DMS 273 treated with DMSO at 0.1 percent for 48 hours (cell line): Measurements from ENCODE around the gene SOX1.

Experiments
- DNase-seq: peaks from one replicate; lab custom pipeline; 2025; lab: John Stamatoyannopoulos, UW

Gene SOX1

DNA sequence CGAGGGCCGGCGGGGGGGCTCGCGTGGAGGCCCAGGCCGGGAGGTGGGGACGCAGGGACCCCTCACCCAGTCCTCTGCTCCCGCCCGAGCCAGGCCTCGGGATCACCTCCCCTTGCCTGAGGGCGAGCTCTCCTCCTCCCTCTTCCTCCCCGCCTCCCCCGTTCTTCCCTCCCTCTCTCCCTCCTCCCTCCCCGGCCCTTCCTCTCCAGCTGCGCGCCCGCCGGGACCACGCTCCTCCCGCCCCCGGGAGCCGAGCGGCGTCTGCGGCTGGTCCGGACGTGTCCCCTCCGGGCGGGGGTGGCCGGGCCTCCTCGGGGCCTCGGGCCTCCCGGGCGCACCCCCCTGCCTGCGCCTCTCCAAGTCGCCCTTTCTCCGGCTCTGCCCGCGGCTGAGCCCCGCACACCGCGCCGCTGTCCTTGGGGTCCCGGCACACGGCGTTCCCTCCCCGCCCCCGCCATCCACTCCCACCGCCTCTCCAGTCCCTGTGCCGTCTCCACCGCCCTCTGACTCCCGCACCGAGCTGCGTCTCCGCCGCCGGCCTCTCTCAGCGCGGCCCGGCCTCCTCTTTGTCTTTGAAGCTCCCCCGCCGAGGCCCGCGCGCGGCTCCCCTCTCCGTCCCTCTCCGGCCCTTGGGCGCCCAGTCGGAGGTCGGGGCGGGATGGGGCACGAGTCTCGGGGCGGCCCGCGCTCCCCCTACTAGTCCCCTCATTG lies 5.7 kb downstream of the SOX1 start:
- no peak for DNase-seq

DNA sequence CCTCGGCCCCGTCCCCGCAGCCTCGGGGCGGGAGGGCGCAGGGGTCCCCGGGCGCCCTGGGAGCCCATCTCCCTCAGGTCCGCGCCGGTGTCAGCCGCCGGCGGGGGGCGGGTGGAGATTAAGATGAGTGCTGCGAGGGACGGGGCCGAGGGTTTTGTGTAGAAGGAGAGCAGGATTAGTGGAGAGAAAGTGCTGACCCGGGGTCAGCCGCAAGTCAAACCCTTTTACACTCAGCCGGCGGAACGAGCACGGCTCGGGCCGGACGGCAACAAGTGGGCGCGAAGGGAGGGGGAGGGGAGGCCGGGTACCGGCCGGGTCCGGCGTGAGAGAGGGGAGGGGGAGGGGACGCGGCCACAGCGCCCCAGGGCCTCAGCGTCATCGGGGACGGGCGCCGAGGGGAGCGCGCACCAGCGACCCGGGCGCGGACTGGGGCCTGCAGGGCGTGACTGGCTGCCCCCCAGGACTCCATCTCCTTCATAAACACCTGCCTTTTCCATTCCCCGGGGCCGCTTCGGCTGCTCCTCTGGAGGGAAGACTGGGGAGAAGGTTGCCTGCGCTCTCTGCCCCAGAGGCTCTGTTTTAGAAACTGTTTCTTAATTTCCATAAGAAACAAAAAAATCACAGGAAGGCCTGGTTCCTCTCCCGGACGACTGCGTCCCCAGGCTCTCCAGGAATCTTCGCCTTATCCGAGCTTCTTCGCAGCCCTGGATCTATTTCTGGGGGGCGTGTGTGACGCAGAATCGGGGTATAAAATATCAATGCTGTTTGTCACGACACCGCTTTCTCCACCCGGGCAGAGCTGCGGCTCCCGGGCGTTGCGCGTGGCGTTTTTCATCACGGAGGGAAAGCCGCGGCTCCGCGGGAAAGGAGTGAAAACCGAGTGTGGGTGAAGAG lies 6.5 kb downstream of the SOX1 start:
- DNase-seq = no peak

- no peak for DNase-seq
Observed at GRCh38 chr13:112074139-112074865, 7.4 kb downstream of the SOX1 start.

- DNase-seq = no peak
Observed at GRCh38 chr13:112077729-112078128, 10.8 kb downstream of the SOX1 start.

DNA sequence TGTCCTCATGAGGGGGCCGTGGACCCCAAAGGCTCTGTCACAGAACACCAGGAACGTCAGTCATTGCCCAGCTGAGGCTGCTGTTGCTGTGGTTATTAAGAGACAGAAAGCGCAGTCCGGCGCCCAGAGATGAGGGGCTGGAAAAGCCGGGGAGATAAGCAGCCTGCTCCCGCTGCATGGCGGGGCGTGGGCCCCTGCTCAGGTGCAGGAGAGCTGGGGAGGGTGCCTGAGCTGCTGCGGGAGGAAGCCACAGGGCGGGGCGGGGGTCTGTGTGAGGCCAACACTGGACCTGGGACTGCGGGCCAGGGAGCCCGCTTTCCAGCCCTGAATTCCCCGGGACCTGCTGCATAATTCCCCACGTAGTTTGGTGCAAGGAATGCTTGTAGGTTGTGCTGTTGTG lies 11.3 kb downstream of the SOX1 start:
- DNase-seq = no peak

DNA sequence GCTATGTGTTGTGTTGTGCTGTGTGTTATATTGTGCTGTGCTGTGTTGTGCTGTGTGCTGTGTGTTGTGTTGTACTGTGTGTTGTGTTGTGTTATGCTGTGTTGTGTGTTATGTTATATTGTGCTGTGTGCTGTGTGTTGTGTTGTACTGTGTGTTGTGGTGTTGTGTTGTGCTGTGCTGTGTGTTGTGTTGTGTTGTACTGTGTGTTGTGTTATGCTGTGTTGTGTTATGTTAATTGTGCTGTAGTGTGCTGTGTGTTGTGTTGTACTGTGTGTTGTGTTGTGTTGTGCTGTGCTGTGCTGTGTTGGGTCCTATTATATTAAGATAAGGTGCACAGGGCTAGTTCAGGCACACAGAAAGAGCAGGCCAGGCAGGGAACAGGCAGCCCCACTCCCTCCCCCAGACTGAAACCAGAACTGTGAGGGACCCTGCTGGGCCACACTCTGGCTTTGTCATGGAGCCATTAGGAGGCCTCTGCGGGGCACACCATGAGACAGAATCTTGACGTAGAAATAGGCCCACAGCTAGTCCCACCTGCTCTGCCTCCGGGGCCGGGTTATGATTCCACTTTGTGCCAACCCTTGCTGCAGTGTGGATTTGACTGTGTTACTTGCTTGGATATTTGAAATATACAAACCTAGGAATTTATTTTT lies 12.1 kb downstream of the SOX1 start:
- DNase-seq = no peak

- no peak for DNase-seq
Observed at GRCh38 chr13:112079696-112080095, 12.7 kb downstream of the SOX1 start.

DNA sequence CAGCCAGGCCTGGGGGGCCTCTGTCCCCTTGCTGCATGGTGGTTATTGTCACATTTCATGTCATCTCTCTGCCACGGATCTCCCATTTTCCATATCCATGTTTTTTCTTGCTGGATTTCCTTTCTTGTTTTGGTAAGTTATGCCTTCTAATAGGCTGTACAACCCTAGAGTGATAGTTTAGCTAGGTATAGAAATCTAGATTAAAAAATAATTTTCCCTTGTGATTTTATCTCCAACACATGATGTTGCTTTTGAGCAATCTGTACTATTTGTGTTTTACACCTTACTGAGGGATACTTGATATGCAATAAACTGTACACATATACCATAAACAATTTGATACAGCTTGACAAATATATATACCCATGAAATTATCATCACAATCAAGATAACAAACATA lies 17.0 kb downstream of the SOX1 start:
- DNase-seq = no peak

GRCh38 chr13:112092453-112092852 lies 25.5 kb downstream of the SOX1 start:
- DNase-seq = no peak

DNA sequence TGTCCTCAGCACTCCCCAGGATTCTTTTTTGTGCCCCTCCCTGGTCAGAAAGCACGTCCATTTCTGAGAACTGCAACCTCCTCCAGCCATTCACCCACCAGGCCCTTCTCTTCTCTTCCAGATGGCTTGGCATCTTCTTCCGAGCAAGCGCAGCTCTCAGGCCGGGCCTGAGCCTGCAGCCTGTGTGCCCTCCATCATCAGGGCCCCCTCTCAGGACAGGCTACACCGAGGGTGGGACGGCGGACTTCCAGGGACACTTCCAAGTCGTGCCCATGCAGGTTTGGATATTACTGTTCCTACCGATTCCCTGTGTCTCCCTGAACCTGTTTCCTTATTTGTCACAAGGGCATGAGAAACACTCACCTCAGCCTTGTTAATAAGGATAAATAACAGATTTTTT lies 28.4 kb downstream of the SOX1 start:
- no peak for DNase-seq

DNA sequence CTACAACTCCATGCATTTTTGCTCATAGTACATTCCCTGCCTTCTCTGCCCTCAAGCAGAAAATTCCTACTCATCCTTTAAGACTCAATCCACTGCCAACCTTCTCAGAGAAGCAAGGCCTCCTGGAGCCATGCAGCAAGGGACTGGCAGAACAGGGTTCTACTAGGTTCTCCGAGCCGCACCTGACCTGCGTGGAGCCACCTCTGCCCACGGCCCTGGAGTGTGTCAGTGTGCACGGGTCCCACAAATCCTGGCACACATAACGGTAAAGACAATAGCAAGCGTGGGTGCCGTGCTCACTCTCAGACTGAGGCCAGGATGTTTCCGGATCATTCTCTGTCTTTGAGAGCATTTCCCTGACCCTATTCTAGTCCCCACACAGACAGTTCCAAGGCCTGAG lies 30.0 kb downstream of the SOX1 start:
- no peak for DNase-seq

DNA sequence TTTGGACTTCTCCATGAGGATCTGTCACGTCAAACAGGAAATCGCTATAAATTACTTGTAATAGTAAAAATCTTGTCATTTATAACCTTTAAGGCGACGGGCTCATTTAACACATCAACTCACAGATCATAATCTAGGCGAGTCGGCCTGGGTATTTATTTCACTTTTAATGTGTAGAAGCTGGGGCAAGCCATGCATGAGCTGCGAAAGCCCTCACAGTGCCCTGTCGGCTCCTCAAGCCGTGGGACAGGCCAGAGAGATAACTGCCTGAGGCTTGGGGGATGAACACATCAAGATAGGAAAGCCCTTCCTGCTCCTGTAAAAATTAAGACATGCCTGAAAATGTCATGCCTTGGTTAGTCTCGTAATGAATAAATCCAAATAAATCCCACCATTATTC lies 30.8 kb downstream of the SOX1 start:
- DNase-seq = no peak

GRCh38 chr13:112098699-112099098 lies 31.8 kb downstream of the SOX1 start:
- no peak for DNase-seq

- no peak for DNase-seq
Observed at GRCh38 chr13:112101360-112101930, 34.5 kb downstream of the SOX1 start.

GRCh38 chr13:112102243-112102642 lies 35.3 kb downstream of the SOX1 start:
- DNase-seq = no peak

- DNase-seq = no peak
Observed at GRCh38 chr13:112103260-112103838, 36.4 kb downstream of the SOX1 start.

DNA sequence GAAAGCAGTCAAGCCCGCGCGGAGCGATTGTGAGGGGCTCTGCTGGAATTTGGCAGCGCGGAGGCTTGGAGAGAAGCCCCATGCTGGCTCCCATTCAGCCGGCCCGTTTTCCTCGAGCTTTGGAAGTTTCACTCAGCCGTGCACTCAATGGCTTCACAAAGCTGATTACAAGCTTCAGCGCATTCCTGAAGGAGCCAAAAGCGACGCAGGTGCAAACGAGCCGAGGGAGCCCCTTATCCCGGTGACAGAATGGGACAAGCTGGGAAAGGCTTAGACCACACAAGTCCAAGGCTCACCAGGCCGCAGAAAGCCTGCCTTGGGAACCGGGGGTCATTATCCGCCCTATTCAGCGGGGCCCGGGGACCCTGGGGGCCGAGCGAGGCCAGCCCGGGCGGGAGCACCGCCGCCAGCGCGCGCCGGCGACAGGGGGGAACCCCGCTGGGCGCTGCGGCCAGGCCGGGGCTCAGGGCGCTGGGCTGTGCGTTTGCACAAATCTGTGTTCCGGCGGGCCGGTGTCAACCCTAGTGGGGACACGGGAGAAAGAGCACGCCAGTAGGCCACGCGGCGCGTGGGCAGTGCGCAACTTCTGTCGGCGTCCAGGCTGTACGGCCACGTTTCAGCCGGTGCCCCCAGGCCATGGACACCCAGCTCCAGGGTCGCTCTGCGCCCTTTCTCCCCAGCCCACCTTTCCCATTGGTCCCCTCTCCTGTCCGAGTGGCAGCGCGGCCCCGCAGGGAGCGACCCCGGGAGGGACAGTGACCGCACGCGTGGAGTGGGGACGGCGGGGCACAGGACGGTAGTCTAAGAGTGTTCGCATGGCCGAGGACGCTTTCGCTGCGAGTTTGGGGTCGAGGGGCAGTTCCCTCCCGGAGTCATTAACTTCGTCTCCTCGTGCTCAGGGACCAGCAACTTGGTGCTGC lies 37.3 kb downstream of the SOX1 start:
- DNase-seq = no peak

DNA sequence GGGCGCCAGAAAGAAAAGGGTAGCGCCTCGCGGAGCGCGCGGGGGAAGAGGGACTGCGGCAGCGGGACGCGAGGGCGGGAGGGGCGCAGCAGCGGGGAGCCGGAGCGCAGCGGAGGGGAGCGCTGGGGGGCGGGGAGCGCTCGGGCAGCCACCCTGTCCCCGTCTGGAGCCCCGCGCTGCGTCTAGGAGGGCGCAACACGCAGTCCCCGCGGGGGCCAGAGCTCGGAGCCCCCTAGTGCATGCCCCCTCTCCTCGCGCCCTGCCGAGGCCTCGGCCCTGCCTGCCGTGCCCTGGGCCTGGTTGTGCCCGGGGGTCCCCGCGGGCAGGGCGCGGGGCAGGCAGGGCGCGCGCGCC lies 37.9 kb downstream of the SOX1 start:
- no peak for DNase-seq

DNA sequence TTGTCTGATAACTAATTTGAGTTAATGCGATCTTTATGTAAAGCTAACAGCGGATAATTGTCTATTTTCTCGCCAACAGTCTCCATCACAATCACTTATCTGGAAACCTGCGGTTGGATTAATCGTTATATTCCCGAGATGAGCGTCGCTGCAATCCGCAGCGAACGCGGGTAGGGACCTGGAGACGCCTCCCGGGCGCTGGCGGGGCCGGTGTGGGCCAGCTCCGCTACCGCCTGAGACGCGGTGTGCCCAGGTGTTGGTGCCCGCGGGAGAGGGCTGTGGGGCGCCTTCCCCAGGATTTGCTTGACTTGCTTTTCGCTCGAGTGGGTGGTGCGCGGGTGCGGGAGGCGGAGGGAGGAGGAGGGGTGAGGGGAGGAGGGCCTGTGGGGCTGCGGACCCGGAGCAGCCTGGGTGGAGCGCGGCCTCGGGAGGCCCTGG lies 38.3 kb downstream of the SOX1 start:
- no peak for DNase-seq

GRCh38 chr13:112105892-112106291 lies 38.9 kb downstream of the SOX1 start:
- no peak for DNase-seq
